ENCODE measurements around the gene THOC1. TPM values are rescaled to one million over a fixed set of nuclear protein-coding genes. Genes with fewer than 3 reads are reported as not detected.

Gene THOC1
- polyA plus RNA-seq, 3 donors: 7.8 to 18.3 (median 8.9) TPM

DNA sequence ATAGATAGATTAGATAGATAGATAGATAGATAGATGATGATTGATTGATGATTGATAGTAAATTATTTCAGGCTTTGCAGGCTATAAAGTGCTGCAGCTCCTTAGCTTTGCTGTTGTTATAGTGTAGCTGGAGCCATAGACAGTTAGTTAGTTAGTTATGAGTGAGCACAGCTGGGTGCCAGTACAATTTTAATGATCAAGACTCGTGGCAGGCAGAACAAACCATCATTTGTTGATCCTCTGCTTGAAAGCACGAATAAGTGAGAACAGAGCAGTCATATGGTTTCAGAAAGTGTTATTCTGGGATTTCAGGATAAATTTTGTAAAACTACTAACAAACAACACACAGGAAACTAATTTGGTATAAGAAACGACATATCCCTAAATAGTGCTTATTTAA, 53.9 kb downstream of the THOC1 start:
- Histone ChIP-seq H3K4me3 (replicated peaks in 1 of 3; ENCODE audit: low read depth in 2 of 3, low read length in 3 of 3) (no peak overlapping the region), H3K79me2 (ENCODE audit: insufficient read depth, low read length) (no peaks in the 10 kb centered on the region), H3K9ac (ENCODE audit: insufficient read depth, low read length, poor library complexity, severe bottlenecking) (no peak overlapping the region), H3K36me3 (replicated peaks in 1 of 2; ENCODE audit: control insufficient read depth in 1 of 2, insufficient read depth in 2 of 2, low read length in 2 of 2) (peaks cover 87 to 100% of the 10 kb centered on the region in 2 donors), H2AFZ (ENCODE audit: insufficient read depth, low read depth, low read length, poor library complexity, severe bottlenecking) (no peak overlapping the region), H3K4me1 (ENCODE audit: control insufficient read depth in 1 of 2, insufficient read depth in 2 of 2, low read length in 2 of 2) (no peaks in the 10 kb centered on the region), H3K27ac (ENCODE audit: low read depth in 1 of 2, low read length in 2 of 2) (no peak overlapping the region), H3K9me3 (replicated peaks in 1 of 2; ENCODE audit: control insufficient read depth in 1 of 2, insufficient read depth in 1 of 2, low read length in 2 of 2) (no peaks in the 10 kb centered on the region), H4K20me1 (ENCODE audit: insufficient read depth, low read length) (no peaks in the 10 kb centered on the region), H3K27me3 (ENCODE audit: control insufficient read depth in 2 of 2, insufficient read depth in 2 of 2, low read length in 2 of 2) (no peaks in the 10 kb centered on the region), H3K4me2 (replicated peaks; ENCODE audit: extremely low read depth, low read length, poor library complexity, severe bottlenecking) (no peak overlapping the region)
- Mint-ChIP-seq H3K4me3 (no peak overlapping the region), H3K4me1 (no peaks in the 10 kb centered on the region), H3K27me3 (ENCODE audit: low read depth in 3 of 3) (peaks cover 0 to 2% (median 0%) of the 10 kb centered on the region in 3 donors), H3K27ac (no peak overlapping the region), H3K36me3 (peaks cover 85 to 87% of the 10 kb centered on the region in 2 donors), H3K9me3 (no peaks in the 10 kb centered on the region)
- TF ChIP-seq CTCF (IDR thresholded peaks at IDR 0.05): no peak
- WGBS (ENCODE audit: insufficient coverage): no CpG with 5 or more reads among the region's 3 CpGs
- intact Hi-C loops (cut with micrococcal nuclease): no loop called here
- DNase-seq: no peak

DNA sequence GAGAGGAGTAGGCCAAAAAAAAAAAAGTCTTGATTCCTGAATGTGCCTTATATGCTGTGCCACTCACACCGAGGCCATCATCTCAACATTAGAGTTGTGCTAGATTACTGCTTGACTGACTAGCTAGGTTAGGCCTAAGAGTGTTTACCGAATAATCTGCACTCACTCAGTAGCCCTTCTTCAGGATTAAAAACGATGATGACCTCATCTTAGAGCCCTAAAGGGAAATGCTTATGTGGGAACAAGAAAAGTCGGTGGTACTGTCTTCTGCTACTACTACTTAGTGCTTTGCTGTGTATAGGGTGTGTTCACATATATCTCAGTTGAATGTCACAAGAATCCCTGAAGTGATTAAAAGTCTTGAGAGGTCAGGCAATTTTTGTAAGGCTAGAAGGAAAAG, 54.3 kb downstream of the THOC1 start:
- Histone ChIP-seq H2AFZ (ENCODE audit: insufficient read depth, low read depth, low read length, poor library complexity, severe bottlenecking) (no peak overlapping the region), H4K20me1 (ENCODE audit: insufficient read depth, low read length) (no peaks in the 10 kb centered on the region), H3K9ac (ENCODE audit: insufficient read depth, low read length, poor library complexity, severe bottlenecking) (no peak overlapping the region), H3K27me3 (ENCODE audit: control insufficient read depth in 2 of 2, insufficient read depth in 2 of 2, low read length in 2 of 2) (no peaks in the 10 kb centered on the region), H3K4me1 (ENCODE audit: control insufficient read depth in 1 of 2, insufficient read depth in 2 of 2, low read length in 2 of 2) (no peaks in the 10 kb centered on the region), H3K9me3 (replicated peaks in 1 of 2; ENCODE audit: control insufficient read depth in 1 of 2, insufficient read depth in 1 of 2, low read length in 2 of 2) (no peaks in the 10 kb centered on the region), H3K36me3 (replicated peaks in 1 of 2; ENCODE audit: control insufficient read depth in 1 of 2, insufficient read depth in 2 of 2, low read length in 2 of 2) (peaks cover 88 to 100% of the 10 kb centered on the region in 2 donors), H3K4me3 (replicated peaks in 1 of 3; ENCODE audit: low read depth in 2 of 3, low read length in 3 of 3) (no peak overlapping the region), H3K79me2 (ENCODE audit: insufficient read depth, low read length) (no peaks in the 10 kb centered on the region), H3K4me2 (replicated peaks; ENCODE audit: extremely low read depth, low read length, poor library complexity, severe bottlenecking) (no peak overlapping the region), H3K27ac (ENCODE audit: low read depth in 1 of 2, low read length in 2 of 2) (no peak overlapping the region)
- H3K36me3 Mint-ChIP-seq: peaks cover 81 to 87% of the 10 kb centered on the region in 2 donors
- no peak for DNase-seq
- no peaks in the 10 kb centered on the region for H3K9me3 Mint-ChIP-seq
- no peaks in the 10 kb centered on the region for H3K4me1 Mint-ChIP-seq
- peaks cover 0 to 2% (median 0%) of the 10 kb centered on the region in 3 donors for H3K27me3 Mint-ChIP-seq (ENCODE audit: low read depth in 3 of 3)
- H3K27ac Mint-ChIP-seq: no peak overlapping the region
- 90% methylated on average over 2 of the region's 4 CpGs for WGBS (ENCODE audit: insufficient coverage)
- TF ChIP-seq CTCF (IDR thresholded peaks at IDR 0.05): no peak
- intact Hi-C loops (cut with micrococcal nuclease): no loop called here
- no peak overlapping the region for H3K4me3 Mint-ChIP-seq
